HG02571 (cell line): ENCODE results near the gene SOHLH2.

Experiments used
- ATAC-seq: cut with Tn5 transposase; IDR thresholded peaks from one replicate; pipeline ENCODE4 v1.9.1; 2021; ENCODE audit warnings: mild to moderate bottlenecking, moderate library complexity; ENCODE audit not compliant: unreplicated experiment

Gene SOHLH2, protein sequence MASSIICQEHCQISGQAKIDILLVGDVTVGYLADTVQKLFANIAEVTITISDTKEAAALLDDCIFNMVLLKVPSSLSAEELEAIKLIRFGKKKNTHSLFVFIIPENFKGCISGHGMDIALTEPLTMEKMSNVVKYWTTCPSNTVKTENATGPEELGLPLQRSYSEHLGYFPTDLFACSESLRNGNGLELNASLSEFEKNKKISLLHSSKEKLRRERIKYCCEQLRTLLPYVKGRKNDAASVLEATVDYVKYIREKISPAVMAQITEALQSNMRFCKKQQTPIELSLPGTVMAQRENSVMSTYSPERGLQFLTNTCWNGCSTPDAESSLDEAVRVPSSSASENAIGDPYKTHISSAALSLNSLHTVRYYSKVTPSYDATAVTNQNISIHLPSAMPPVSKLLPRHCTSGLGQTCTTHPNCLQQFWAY

DNA sequence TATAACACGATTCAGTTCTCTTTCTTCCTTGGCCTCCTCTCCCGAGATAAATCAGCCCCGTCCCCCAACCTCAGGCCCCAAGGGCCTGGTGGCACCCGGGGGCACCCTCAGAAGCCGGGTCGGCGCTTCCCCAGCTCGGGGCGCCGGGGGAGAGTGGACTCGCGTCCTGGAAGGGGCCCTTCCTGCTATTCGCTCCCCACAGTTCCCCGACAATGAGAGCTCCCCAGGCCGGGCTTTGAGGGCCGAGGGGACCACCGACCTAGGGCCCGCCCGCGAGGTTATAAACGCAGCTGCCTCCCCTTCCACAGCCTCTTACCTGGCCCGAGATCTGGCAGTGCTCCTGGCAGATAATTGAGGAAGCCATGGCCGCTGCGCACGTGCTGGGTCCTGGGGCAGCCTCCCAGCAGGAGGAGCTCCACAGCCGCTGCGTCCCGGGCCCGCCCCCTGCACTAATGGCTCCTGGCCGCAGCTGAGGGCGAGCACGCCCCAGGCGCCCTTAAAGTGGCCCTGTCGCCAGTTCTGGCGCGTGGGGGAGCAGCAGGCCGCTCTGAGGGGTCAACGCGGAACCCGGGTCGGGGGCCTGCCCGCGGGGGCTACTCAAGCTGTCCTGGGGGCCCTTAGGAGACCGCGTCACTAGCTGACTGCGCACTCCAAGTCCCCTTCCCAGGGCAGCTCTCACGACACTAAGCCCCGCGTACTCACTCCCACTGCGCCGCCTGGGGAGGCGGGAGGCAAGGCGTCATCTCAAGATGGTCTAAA, at the start of gene SOHLH2:
Gene SOHLH2 (minus strand): TSS at position 394 of the 759 bp plus-strand sequence. CDS start 30 bp downstream, at position 364.
- ATAC-seq = no peak

DNA sequence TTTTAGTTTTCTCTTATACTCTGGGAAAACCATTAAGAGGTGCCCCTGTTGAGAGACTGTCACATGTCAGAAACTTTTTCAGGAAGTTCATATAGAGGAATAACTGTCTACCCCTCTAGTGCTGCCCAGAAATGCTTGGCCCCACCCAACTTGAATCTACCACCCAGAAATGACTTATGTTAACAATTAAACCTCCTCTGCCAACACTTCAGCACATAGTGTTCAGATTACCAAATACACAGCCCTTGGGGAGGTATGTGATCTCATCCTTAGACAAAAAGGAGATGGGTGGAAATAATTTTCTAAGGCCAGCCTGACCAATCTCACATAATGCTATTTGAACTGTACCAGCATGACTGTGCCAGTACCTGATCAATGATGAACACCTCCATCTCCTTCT, 47.6 kb upstream of the SOHLH2 start:
- ATAC-seq = no peak

DNA sequence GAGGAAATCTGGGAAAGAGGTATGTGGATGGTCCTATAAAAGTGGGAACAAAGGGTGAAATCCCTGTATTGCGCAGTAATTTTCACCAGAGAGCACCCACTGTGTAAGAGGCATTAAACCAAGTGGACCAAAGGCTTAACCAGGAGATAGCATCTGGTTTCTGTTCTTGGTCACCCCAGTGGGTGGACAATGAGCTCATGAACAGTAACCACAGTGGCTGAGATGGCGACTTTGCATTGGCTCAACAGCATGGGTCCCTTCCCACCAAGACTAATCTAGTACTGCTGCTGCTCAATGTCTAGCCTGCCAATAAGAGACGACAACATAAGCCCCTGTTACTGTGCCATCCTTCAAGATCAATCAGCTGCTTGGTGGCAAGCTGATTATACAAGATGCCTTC, 46.7 kb upstream of the SOHLH2 start:
- ATAC-seq = no peak

DNA sequence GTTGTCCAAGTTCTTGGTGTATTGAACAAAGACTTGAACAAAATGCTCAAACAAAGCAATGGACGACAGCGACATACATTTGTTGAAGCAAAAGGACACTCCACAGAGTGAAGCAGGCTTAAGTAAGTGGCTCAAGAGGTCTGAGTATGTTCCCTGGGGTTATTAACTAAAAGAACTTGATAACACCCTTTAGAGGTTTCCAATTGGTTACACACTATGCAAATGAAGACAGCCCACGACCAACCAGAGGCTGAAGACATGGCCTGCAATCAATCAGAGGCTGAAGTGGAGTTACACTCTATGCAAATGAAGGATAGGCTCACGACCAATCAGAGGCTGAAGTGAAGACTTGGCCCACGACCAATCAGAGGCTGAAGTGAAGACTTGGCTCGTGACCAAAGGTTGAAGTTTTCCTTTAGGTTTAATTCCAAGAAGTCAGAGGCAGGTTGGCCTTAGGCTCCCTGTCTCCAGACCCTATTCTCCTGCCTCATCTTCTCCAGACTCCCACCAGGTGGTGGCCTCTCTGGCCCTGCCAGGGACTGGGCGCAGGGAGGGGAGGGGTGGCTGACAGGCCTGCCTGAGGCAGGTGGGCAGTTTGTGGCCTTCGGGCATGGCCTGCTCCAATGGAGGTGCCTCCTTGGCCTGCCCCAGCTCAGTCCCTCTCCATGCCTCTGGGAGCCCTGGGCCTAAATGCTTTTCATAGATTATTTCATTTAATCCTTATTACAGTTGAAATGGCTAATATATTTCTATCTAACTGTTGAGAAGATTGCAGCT, 45.2 kb upstream of the SOHLH2 start:
- no peak for ATAC-seq

DNA sequence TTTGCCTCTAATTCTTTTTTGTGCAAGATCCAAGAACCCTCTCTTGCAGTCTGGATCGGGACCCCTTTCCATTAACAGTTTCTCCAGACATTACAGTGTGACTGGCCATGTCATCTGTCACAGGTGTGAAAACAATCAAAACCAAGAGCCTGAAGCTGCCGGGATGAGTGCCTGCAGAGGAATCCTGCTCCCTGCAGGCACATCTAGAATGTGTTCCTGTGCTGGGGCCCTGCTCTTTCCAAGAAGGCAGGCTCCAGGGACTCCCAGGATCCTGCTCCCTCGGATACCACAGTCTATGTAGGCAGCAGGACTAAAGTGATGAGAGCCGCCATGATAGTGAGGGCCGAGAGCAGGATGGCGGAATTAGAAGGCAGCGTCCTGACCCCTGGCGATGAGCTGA, 44.5 kb upstream of the SOHLH2 start:
- ATAC-seq = no peak

DNA sequence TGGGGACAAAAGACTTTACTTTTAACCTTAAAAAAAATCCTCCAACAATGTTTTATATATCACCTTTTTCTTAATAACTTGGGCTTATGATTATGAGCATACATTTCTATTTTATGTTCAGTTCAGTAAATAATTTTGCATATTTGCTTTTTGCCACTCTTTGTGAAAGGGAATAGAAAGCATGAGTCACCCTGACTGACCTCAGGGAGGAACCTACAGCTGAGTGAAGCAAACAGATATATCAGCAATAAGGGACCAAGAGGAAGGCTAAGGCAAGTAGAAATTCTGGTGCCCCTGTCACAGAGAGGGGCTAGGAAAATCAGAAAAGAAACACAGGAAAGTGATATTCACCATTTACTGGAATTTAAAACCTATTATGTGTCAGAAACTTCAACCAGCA, 37.2 kb upstream of the SOHLH2 start:
- ATAC-seq = no peak

DNA sequence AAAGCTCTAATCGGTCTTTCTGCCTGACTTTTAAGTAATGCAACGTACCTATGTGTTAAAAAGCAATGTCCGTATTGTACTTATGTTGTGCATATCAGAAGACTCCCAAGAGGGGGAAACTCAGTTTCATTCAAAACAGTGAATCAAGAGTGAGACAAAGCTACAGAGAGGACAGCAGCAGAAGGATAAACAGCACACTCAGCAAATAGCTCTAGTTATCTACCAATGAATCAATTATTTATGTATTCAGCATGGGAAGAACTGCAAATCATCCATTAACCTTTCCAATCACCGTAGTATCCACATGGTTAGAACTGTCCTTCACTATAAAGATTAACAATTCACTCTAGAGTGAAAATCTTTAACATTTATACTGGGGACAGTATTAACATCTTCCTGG, 36.7 kb upstream of the SOHLH2 start:
- no peak for ATAC-seq

DNA sequence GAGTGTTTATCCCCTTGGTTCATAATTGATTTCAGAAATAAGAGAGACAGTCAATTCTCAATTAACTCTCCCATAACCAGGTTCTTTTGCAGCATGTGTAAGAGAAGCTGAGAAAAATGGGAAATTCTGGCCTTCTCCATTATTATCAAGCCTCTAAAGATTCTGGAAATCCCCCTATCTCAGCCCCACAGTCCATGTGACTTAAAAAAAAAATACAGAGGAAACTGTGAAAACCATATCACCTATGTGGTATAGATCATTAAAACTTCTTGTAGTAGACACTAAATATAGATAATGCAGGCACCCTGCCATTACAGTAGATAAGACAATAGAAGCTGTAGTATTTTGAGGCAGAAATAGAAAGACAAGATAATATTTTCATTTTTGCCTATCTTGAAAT, 34.3 kb upstream of the SOHLH2 start:
- ATAC-seq = no peak

DNA sequence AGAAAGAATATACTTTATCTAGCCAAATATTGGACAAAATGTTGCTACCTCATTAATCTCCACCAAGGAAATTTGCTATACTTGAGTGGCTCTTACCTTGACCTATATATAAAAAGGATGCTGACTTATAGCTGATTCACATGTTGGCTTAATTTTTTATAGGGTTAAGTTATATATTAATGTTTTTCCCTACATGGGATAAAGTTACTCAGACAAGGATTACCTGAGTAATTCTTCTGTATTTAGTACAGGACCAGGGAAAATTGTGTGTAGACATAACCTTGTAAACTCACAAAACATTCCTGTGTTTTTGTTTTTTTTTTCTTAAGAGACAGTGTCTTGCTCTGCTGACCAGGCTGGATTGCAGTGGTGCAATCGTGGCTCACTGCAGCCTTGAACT, 30.6 kb upstream of the SOHLH2 start:
- no peak for ATAC-seq

DNA sequence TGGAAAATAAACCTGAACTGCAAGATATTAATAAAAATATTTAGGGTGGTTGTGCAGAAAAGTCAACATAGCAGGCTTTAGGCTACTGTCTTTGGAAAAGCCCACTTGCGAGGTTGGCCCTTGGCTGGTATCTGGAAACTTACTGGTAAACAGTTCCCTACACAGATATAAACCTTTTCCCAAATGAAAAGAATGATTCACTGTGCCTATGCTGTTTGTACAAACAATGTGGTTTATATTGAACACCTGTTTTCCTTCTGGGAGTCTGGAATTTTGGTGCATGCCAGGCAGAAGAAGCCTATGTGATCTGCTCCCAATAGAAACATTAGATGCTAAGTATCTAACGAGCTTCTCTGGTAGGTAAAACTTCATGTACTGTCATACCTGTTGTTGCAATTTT, 29.7 kb upstream of the SOHLH2 start:
- ATAC-seq = no peak

DNA sequence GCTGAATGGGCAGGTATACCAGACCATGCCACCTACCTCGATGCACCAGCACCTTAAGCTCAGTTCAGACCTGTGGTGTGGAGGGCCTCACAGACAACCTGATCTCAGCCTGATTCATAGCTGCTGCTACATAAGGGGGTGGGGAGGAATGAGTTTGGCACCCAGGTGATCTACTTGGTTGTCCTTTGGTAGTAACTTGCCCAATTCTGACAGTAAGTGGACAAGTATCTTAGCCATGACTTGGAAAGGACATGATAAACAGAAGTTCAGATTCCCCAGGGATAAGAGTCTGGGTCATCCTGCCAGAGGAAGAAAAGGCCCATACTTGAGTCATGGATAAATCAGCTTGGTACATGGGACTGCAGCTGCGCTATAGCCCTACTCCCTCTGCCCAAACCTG, 28.4 kb upstream of the SOHLH2 start:
- ATAC-seq = no peak

DNA sequence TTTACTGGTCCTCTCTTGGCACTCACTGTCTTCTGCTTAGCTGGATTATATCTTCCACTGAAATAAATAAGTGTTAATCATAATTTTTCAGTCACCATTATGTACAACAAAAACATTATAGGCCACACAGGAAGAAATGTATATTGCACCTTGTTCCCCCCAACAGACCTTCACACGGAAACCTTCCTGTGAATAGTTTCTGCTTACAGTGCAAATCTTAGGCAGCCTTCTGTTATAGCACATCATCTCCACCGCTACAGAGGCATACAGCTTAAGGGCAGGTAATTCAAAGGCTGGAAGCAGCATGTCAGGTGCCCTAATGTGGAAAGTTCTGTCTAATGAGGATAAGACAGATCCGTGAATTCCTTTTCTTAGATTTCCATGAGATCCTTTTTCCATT, 16.9 kb upstream of the SOHLH2 start:
- no peak for ATAC-seq

DNA sequence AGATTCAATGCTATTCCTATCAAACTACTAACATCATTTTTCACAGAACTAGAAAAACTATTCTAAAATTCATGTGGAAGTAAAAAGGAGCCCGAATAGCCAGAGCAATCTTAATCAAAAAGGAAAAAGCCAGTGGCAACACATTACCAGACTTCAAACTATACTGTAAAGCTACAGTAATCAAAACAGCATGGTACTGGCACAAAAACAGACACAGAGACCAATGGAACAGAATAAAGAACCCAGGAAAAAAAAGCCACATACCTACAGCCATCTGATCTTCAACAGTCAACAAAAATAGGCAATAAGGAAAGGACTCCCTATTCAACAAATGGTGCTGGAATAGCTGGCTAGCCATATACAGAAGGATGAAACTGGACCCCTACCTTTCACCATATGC, 10.4 kb upstream of the SOHLH2 start:
- no peak for ATAC-seq

DNA sequence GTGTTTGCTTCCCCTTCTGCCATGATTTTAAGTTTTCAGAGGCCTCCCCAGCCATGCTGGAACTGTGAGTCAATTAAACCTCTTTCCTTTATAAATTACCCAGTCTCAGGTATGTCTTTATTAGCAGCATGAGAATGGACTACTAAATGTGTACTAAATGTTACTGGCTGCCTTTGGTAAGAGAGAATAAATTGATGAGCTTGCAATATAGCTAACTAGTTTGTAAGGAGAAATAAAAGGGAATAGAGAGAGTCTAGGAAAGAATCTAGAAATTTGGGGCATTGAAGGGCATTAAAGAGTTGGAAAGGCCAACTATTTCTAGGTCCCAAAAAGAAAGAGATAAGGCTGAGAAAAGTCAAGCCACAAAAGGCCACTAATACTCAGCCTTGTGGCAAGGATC, 5.5 kb upstream of the SOHLH2 start:
- no peak for ATAC-seq

DNA sequence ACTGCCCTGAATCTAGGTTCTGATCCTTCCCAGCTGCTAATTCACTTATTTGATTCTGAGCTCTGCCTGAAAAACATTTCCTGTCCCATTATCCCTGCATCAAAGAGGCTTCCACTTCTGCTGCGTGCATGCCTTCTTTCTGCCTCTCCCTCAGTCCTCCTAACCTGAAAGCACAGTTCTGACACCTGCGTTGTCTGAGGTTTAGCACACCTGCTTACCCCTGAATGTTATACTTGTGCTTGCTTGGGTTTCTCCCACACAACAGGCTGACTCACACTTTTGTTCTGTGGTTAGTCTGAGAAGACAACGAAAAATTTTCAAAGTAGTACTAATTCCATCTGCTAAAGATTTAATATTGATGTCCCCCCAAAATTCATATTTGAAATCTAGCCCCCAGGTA, 3.1 kb upstream of the SOHLH2 start:
- ATAC-seq = no peak

DNA sequence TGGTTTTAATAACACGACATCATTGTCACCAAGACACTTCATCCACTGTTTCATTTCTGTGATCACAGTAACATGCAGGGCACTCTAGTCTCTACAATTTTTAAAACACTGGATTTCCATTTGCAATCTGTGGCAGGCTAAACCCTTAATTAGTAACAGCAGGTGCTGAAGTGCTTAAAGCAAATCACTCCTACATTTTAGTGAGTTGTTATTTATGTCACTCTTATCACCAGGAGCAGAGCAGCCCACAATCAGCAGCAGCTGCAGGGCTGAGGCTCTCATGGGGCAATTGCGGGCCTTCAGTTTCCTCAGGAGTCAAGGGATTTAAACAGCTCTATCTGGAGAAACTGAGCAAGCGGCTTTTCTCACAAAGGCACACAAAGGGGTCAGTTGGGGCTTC, 1.6 kb downstream of the SOHLH2 start:
- no peak for ATAC-seq

DNA sequence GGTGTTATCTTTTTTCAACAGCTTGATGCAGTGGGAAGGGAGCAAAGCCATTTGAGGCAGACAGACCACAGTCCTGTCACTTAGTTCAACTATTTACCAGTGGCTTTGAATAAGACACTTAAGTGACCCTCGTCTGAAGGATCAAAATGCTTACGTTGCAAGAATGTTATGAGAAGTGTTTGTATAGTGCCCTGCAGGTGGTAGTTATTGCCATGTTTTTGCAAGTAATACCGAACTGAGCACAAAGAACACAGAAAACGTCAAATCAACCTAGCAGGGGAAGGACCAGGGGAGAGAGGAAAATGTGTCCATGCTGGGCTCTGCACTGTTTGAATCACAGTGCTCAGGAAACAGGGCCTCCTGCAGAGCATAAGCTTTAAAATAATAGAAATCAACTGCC, 2.8 kb downstream of the SOHLH2 start:
- ATAC-seq = no peak

DNA sequence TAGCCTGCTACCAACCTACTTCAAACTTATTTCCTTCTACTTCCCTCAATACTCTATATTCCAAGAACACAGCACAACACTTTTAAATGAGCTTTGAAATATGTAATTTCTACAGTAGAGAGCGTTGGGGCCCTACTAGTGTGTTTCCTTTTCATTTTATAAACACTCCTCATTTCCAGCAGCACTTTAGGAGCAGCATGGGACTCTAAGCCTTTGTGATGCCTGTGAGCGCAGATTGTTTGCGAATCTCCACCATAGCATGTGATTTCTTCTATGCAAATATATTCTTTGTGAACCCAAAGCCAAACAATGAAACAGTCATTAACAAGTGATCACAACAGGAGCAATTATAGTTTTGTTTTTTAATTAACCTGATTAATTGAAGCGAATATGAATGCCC, 3.6 kb downstream of the SOHLH2 start:
- ATAC-seq = no peak

DNA sequence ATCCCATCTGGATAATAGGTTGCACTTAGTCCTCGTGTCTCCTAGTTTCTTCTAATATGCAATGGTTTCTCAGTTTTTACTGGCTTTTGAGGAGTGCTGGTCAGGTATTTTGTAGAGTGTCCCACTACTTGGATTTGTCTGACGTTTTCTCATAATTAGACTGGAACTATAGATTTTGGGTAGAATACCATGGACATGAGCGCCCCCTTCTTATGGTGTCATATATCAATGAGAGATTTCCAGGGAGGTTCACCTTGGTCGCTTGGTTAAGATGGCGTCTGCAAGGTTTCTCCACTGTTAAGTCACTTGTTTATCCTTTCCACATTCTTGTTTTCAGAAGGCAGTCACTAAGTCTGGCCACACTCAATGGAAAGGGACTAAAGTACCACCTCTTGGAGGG, 6.7 kb downstream of the SOHLH2 start:
- ATAC-seq = no peak

DNA sequence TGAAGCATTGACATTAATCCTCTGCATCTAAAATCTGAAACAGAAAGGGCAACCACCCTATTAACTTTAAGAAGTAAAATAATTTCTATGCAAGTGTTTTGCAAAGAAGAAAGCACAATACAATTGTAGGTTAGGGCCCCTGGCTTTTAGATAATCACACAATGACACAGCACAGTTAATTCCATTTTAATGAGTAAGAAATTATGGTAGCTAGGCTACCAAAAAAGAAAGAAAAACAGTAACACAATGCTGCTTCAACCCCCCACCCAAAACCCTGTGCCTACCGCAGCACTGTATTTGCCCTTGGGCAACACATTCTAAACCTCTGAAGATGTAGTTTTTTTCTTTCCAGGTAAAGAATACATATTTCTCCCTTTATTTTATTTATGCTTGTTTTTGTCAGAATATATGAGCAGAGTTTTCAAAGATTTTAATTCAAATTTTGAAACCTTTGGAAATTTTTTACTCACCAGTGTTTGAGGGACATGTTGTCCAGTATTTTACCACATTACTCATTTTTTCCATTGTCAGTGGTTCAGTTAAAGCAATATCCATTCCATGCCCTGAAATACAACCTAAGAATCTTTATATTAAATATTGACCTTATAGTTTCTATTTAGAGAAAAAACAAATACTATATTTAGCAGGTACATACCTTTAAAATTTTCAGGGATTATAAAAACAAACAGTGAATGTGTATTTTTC, 21.1 kb downstream of the SOHLH2 start:
- ATAC-seq = no peak

DNA sequence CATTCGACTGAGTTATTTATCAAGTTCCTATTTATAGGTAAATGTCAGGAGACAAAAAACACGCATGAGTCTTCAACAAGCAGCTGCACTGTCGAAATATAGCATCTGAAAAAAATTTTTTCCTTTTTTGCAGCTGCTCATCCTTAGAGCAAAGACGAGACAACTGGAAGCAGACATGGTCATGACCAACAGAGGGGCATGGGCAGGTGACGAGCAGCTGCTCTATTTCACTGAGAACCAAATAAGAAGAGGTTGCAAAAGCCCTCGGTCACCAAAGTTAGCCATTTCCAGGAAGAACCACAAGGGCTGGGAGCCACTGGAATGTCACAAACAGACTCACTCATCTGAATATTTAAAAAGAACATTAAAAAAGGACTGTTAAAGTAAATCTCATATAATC, 22.2 kb downstream of the SOHLH2 start:
- ATAC-seq = no peak
